Mononuclear cell (primary cell): Measurements from ENCODE around the gene NCOA1. TPM values are rescaled to one million over a fixed set of nuclear protein-coding genes. Genes with fewer than 3 reads are reported as not detected.
"Not testable (repeated sequence)": the region's sequence is repeated elsewhere in the genome, so short reads cannot be mapped to it uniquely, and the experiment has no call there.

Experiments
- H3K27me3 ChIP-seq: 2 replicates; pipeline ENCODE4 v1.6.0; 2011; ENCODE audit warnings: low read length, control low read depth; ENCODE audit not compliant: insufficient read depth
- H3K4me1 ChIP-seq: 2 replicates; pipeline ENCODE4 v1.5.1; 2011; ENCODE audit warnings: mild to moderate bottlenecking, low read length, control low read depth; ENCODE audit not compliant: insufficient read depth
- H3K4me3 ChIP-seq: 2 replicates; pipeline ENCODE4 v1.5.1; 2011; ENCODE audit warnings: mild to moderate bottlenecking, low read length, moderate library complexity
- H3K9me3 ChIP-seq: 2 replicates; pipeline ENCODE4 v1.5.1; 2011; ENCODE audit warnings: low read depth, mild to moderate bottlenecking, control low read depth, low read length
- total RNA-seq: library from RNA; depleted of rRNA; stranded (reverse); fragments of >200 nt; gene quantifications from one replicate; pipeline ENCODE4 v1.2.3, GENCODE V29; 2012

Gene NCOA1
- total RNA-seq, 1 donor = 53.2 TPM

GRCh38 chr2:24581971-24582370, 90.9 kb downstream of the NCOA1 start:
- H3K27me3 ChIP-seq, H3K9me3 ChIP-seq, H3K4me3 ChIP-seq, H3K4me1 ChIP-seq: not testable (repeated sequence)

- Histone ChIP-seq H3K4me1 (peaks cover 8% of the 10 kb centered on the region), H3K9me3 (no peaks in the 10 kb centered on the region), H3K27me3 (no peaks in the 10 kb centered on the region), H3K4me3 (no peak overlapping the region)
These were observed 95.9 kb downstream of the NCOA1 start for GRCh38 chr2:24586955-24587354.

GRCh38 chr2:24588294-24588693, 97.2 kb downstream of the NCOA1 start:
- Histone ChIP-seq H3K4me1 (peaks cover 8% of the 10 kb centered on the region), H3K9me3 (no peaks in the 10 kb centered on the region)

DNA sequence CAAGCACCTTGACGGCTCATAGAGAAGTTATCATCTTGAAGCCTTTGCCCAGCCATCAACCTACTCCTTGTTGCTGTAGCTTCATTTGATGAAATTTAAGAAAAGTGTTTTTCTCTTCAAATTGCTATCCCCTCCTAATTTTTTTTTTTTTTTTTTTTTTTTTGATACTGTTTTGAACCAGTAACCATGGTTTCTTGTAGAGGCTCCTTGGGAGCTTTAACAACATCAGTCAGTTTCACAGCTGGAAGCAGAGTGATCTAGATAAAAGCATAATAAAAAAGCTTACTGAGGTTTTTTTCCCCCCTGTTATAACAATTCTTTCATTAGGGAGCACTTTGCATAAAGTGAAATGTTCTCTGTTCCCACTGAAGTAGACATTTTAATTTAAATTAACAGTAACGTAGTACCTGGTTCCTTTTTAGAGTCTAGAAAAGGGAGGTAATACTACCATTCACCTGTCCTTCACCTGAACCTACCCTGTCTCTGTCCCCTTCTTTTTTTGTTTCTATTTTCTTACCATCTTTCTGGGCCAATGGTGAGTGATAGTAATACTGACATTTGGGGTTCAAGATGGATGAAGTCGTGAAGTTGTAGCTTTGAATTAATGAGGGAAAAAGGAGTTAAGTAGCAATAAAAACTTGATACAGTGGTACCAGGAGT, 101.5 kb downstream of the NCOA1 start:
- H3K4me1 ChIP-seq = no peaks in the 10 kb centered on the region
- no peaks in the 10 kb centered on the region for H3K9me3 ChIP-seq
- H3K4me3 ChIP-seq = no peak overlapping the region
- no peaks in the 10 kb centered on the region for H3K27me3 ChIP-seq

More at GRCh38 chr2:24588294-24588693, 97.2 kb downstream of the NCOA1 start:
- Histone ChIP-seq H3K27me3 (no peaks in the 10 kb centered on the region), H3K4me3 (no peak overlapping the region)

DNA sequence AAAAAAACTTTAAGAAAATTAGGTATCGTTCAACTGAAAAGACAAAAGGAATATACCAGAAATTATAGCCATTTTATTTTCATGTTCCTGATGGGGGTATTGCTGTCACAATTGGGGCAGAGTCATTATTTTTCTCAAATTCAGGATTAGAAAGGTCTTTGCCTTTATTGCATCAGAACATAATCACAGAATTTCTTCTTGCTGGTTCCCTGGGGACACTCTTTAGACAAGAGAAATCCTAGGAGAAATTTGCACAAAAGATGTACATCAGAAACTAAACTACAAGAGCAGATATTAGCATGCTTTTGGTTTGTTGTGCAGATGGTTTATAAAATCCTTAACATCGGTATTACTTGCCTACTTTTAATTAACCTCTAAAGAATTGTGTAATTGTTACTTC, 103.2 kb downstream of the NCOA1 start:
- Histone ChIP-seq H3K4me1 (no peaks in the 10 kb centered on the region), H3K9me3 (no peaks in the 10 kb centered on the region), H3K27me3 (no peaks in the 10 kb centered on the region), H3K4me3 (no peak overlapping the region)

DNA sequence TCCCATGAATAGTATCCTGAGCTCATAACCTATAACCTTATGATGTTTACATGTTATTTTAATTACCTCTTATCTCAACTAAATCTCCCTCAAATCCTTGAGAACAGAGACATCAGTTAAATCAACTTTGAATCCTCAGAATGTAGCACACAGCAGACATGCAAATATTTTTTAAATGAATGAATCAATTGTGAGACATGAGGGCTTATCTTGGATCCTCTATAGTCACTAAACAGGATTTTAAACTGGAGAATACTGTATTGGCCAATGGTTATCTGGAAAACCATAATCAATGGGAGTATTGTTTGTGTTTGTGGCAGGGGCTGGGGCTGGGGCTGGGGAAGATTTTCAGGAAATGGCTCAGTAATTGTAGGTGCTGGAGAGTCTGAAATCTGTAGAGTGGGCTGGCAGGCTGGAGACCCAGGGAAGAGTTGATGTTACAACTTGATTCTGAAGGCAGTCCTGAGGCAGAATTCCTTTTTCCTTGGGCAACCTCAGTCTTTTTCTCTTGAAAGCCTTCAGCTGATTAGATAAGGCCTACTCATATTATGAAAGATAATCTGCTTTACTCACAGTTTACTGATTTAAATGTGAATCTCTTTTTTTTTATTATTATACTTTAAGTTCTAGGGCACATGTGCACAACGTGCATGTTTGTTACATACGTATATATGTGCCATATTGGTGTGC, 106.3 kb downstream of the NCOA1 start:
- no peak overlapping the region for H3K4me3 ChIP-seq
- H3K9me3 ChIP-seq = no peaks in the 10 kb centered on the region
- H3K27me3 ChIP-seq = no peaks in the 10 kb centered on the region
- no peaks in the 10 kb centered on the region for H3K4me1 ChIP-seq

DNA sequence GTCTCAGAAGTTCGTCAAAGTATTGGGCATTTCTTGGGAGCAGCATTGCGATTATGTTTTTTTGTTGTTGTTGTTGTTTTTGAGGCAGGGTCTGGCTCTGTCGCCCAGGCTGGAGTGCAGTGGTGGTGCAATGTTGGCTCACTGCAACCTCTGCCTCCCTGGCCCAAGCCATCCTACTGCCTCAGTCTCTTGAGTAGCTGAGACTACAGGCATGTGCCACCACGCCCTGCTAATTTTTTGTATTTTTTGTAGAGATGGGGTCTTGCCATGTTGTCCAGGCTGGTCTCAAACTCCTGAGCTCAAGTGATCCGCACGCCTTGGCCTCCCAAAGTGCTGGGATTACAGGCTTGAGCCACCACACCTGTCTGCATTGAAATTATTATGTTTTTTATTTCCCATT, 109.1 kb downstream of the NCOA1 start:
- not testable (repeated sequence) for H3K9me3 ChIP-seq, H3K27me3 ChIP-seq, H3K4me3 ChIP-seq, H3K4me1 ChIP-seq

DNA sequence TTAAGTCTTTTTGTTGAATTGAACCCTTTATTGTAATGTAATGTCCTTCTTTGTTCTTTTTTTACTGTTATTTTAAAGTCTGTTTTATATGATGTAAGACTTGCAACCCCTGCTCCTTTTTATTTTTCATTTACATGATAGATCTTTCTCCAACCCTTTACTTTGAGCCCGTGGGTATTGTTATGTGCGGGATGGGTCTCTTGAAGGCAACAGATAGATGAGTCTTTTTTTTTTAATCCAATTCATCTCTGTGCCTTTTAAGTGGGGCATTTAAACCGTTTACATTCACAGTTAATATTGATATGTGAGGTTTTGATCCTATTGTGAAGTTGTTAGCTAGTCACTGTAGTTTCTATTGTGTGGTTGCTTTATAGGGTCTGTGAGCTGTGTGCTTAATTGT, 120.6 kb downstream of the NCOA1 start:
- H3K4me1 ChIP-seq = peaks cover 8% of the 10 kb centered on the region
- H3K9me3 ChIP-seq = peaks cover 8% of the 10 kb centered on the region
- H3K27me3 ChIP-seq = no peaks in the 10 kb centered on the region
- H3K4me3 ChIP-seq = no peak overlapping the region

DNA sequence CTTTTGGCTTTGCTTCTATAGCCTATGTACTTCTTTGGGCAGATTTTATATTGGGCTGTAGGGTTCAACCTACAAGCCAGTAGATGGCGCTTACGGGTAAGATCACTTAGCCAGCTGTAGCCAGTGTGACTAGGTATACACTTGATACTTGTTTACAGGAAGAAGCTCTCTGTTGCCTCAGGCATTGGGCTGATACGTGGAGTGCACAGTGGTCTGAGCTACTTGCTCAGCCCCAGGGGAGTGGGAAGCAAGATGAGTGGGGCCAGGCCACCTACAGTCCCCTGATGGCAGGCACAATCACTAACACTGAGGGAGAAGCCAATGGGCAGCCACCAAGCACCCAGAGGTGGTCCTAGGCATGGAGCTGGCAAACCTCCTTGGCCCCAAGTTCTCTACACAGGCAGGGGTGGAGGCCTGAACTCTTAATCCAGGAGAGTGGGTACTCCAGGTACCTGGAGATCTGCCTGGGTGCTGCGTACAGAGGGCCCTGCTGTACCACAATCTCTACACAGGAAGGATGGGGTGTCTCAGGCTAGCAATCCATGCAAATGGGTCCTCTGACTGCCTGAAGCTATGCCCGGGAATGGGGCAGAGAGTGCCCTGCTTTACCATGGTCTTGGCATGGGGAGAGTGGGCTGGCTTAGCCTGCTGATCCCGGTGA, 122.2 kb downstream of the NCOA1 start:
- Histone ChIP-seq H3K27me3 (no peaks in the 10 kb centered on the region), H3K9me3 (peaks cover 8% of the 10 kb centered on the region), H3K4me1 (peaks cover 8% of the 10 kb centered on the region), H3K4me3 (no peak overlapping the region)

- H3K4me1 ChIP-seq = peaks cover 8% of the 10 kb centered on the region
- H3K9me3 ChIP-seq = peaks cover 7% of the 10 kb centered on the region
- H3K27me3 ChIP-seq = no peaks in the 10 kb centered on the region
- no peak overlapping the region for H3K4me3 ChIP-seq
These were observed 125.6 kb downstream of the NCOA1 start for GRCh38 chr2:24616616-24617015.

GRCh38 chr2:24617424-24617823, 126.4 kb downstream of the NCOA1 start:
- Histone ChIP-seq H3K9me3 (no peaks in the 10 kb centered on the region), H3K4me1 (peaks cover 8% of the 10 kb centered on the region), H3K27me3 (no peaks in the 10 kb centered on the region), H3K4me3 (no peak overlapping the region)

DNA sequence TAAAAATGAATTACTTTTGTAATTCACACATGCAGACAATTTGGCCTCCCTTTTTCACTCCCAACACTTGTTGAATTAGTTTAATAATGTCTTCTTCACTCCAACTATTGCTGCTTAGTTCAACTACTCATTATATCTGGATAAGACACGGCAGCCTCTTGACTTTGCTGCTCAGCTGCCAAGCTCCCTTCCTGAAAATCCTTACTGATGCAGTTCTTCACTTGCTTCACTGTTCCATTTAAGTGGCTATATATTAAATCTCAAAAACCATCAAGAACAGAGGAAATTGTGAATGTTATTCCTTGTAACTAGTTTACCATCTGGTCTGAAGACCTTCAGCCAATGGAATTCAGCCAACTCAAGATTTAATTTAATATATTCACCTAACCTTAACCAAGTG, 127.1 kb downstream of the NCOA1 start:
- Histone ChIP-seq H3K4me3 (no peak overlapping the region), H3K27me3 (no peaks in the 10 kb centered on the region), H3K9me3 (no peaks in the 10 kb centered on the region), H3K4me1 (peaks cover 7% of the 10 kb centered on the region)

- H3K9me3 ChIP-seq = no peaks in the 10 kb centered on the region
- H3K4me3 ChIP-seq = no peak overlapping the region
- H3K27me3 ChIP-seq = no peaks in the 10 kb centered on the region
- peaks cover 2% of the 10 kb centered on the region for H3K4me1 ChIP-seq
These were observed 127.6 kb downstream of the NCOA1 start for GRCh38 chr2:24618680-24619079.

GRCh38 chr2:24620936-24621335, 129.9 kb downstream of the NCOA1 start:
- Histone ChIP-seq H3K4me1 (no peaks in the 10 kb centered on the region), H3K27me3 (no peaks in the 10 kb centered on the region), H3K9me3 (no peaks in the 10 kb centered on the region), H3K4me3 (no peak overlapping the region)

DNA sequence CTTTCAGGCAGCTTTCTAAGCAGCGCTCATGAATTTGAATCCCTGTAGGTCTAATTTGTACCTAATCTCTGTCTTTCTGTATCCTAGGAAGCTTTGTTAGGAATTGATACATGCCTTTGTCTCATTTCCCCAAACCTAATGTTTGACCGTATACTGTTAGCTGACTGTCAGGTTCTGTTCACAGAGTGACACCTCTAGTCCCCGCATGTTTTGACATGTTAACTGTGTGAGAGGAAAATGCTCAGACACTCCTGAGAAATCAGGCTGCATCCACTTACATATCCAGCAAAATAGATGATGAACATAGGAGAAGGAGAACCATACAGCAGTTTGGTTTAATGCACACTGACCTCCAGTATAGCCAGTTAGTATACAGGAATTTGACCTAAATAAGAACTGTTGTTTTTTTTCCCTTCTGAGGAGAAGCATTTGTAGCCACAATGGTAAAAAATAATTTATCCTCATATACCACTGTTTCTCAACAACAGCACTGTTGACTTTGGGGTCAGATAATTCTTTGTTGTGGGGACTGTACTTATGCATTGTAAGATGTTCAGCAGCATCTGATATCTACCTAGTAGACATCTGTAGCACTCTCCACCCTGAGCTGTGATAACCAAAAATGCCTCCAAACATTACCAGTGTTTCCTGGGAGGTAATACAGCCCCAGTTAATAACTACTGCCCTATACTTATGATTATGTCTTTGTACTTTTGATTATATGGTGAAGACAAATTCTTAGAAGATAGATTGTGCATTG, 130.9 kb downstream of the NCOA1 start:
- no peaks in the 10 kb centered on the region for H3K4me1 ChIP-seq
- H3K27me3 ChIP-seq = no peaks in the 10 kb centered on the region
- H3K9me3 ChIP-seq = no peaks in the 10 kb centered on the region
- H3K4me3 ChIP-seq = no peak overlapping the region
